AG09319 (cell line): ENCODE results near the gene RALGPS1.

Experiments used
- DNase-seq: peaks from one replicate; pipeline ENCODE4 v3.0.0-alpha.2; 2010; ENCODE audit warnings: low read depth; ENCODE audit errors: extremely low read depth
- CTCF ChIP-seq: IDR thresholded peaks from 2 replicates; pipeline ENCODE4 v1.5.1; 2011; ENCODE audit warnings: low read depth, mild to moderate bottlenecking, inconsistent platforms, low read length, moderate library complexity

Gene RALGPS1

GRCh38 chr9:127047971-127048370 lies 133.4 kb downstream of the RALGPS1 start:
- TF ChIP-seq CTCF, result no peak
- DNase-seq, result no peak

DNA sequence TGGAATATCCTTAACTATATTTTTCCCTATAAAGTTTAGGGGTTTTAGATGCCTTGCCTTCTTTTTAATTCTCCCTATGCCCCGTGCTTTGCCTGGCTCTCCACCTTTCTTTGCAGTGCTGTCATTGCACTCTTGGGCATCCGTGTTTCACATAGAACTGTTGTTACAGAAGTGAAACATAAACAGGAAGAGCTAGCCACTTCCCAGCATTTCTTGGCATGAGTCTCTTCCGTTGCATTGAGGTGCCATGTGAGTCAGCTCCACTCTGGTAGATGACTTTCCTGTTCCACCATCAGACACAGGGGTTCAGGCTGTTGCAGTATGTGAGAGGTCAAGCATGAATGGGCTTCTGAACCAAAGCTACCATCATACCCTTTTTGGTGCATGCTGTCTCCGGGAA lies 134.5 kb downstream of the RALGPS1 start:
- peak; percentile 59 for DNase-seq
- TF ChIP-seq CTCF, result peak; percentile 30

GRCh38 chr9:127049581-127049980 lies 135.0 kb downstream of the RALGPS1 start:
- DNase-seq, result no peak

DNA sequence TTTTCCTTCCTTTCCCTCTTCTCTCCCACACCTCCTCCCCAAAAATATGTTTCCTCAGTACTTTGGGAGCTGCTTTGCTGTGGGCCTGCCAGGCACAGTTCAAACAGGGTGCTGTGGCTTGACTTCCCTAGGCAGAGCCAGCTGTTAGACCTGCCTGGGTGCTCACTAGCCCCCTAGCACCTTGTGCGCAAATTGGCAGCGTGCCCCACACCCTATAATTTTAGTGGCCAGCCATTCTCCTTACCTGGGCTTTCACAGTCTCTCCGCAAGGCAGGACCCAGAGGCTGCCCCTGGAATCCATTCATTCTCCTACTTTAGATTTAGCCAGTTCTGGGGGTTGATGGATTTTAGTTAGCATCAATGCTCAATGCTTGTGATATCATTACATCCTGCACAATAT lies 135.6 kb downstream of the RALGPS1 start:
- no peak for TF ChIP-seq CTCF
- no peak for DNase-seq

More at GRCh38 chr9:127049581-127049980, 135.0 kb downstream of the RALGPS1 start:
- no peak for TF ChIP-seq CTCF

DNA sequence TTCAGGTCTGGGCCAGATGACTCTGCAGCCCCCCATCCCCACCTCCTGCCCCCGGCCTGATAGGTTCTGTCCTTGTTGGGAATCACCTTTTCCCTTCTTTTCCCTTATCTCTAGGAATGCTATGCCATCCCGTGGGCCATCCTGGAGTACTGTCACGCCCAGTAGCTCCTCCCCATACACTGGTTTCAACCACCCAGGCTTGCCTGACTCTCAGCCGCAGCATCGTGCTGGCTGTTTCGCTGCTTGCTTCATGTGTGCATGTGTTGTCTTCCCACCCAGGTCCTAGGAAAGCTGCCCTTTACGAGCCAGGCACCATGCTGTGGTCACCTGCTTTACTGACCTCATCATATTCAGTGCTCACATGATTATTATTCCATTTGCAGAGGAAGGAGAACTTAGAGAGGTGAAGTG lies 136.0 kb downstream of the RALGPS1 start:
- no peak for TF ChIP-seq CTCF
- DNase-seq, result no peak

- no peak for DNase-seq
These were observed 137.5 kb downstream of the RALGPS1 start for GRCh38 chr9:127051881-127052595.

More at GRCh38 chr9:127051881-127052595, 137.5 kb downstream of the RALGPS1 start:
- no peak for TF ChIP-seq CTCF
